Measurements from ENCODE around the gene FGF9.

Gene FGF9

DNA sequence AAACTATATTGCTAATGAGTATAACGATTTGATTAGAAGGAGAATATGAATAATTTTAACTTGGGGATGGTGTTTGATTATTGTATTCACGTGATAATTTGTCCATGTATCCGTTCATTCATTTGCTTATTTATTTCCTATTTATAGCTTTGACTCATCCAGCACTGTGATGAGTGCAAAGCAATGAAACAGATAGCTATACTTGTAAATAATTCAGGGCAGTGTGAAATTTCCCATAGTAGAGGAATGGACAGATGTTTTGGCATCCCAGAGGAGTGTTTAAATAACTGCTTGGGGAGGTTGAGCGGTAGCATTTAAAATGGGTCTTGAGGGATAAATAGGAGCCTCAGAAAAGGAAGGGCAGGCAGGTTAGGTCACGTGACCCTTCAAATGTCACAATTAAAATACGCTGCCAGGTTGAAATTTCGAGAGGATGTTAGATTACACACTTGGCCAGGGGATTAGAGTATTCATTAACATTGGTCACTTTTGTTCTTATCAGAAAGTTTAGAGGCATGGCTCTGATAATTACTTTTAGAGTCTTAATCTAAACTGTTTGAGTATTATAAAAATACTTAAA lies 14.7 kb downstream of the FGF9 start:
- H3K27ac ChIP-seq, result no peak overlapping the region
- TF ChIP-seq, protein P1, sequence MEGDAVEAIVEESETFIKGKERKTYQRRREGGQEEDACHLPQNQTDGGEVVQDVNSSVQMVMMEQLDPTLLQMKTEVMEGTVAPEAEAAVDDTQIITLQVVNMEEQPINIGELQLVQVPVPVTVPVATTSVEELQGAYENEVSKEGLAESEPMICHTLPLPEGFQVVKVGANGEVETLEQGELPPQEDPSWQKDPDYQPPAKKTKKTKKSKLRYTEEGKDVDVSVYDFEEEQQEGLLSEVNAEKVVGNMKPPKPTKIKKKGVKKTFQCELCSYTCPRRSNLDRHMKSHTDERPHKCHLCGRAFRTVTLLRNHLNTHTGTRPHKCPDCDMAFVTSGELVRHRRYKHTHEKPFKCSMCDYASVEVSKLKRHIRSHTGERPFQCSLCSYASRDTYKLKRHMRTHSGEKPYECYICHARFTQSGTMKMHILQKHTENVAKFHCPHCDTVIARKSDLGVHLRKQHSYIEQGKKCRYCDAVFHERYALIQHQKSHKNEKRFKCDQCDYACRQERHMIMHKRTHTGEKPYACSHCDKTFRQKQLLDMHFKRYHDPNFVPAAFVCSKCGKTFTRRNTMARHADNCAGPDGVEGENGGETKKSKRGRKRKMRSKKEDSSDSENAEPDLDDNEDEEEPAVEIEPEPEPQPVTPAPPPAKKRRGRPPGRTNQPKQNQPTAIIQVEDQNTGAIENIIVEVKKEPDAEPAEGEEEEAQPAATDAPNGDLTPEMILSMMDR (IDR thresholded peaks at IDR 0.05), result no peak

DNA sequence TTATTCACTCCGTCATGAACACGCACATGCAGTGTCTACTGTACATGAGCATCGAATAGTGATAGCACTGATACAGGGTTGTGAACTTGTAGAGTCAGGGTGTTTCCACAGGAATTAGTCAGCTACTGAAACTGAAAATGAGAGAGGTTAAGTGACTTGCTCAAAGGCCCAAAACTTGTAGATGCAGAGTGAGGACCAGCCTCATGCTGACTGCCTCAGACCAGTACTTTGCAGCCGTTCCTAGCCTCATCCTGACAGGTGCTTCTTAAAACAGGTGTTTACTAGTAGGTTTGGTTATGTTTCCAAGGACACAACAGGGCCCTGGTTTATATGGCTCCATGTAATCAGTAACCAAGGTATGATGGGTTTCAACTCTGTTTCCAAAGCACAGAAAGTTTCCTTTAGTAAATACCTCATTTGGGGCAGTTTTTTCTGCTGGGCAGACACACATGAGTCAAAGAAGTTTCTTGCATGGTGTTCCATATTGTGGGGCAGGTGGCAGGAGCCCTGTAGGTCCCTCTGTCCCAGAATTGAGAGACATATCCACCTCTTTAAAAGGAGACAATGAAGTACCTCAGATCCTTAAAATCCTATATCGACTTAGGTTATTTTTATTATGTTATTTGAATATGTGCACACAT lies 16.0 kb downstream of the FGF9 start:
- no peak overlapping the region for H3K27ac ChIP-seq
- no peak for TF ChIP-seq ZFX (IDR thresholded peaks at IDR 0.05; ENCODE audit: borderline replicate concordance)
- TF ChIP-seq, protein P1 (IDR thresholded peaks at IDR 0.05), result no peak

DNA sequence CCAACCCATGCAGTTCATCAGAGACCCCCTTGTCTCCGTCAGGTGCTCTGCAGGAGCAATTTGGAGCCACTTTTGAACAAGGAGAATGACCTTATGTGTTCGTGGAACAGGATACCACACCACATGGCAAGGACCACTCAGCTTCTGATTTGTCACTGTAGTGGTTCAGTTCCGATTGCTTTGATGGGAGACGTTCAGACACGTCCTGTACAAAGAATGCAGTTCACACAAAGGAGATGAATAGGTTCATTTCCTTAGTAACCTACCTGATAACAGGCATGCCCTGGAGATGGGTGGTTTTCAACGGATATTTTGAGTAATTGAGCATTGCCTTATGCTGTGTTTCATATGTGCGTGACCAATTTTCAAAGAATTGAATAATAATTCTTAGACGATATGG lies 17.2 kb downstream of the FGF9 start:
- TF ChIP-seq ZFX (IDR thresholded peaks at IDR 0.05; ENCODE audit: borderline replicate concordance), result no peak
- TF ChIP-seq, protein P1 (IDR thresholded peaks at IDR 0.05), result no peak
- H3K27ac ChIP-seq, result no peak overlapping the region

DNA sequence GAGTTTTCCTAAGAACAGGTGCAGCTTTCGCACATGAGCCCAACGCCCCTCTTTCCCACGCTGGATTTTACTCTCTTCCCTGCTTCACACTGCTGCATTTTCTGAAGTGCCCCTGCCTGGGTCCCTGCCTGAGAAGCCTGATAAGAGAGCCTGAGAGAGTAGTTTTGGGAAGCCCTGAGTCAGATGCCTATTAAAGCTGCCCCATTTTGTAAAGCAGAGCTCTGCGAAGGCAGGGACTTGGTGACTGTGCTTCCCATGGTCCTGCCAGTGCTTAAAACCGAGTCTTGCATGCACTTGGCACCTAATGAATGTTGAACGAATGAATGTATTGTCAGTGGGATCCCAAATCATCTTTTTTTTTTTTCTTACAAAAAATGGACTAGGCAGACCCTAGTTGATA lies 18.2 kb downstream of the FGF9 start:
- H3K27ac ChIP-seq, result no peak overlapping the region
- TF ChIP-seq, protein P1 (IDR thresholded peaks at IDR 0.05), result no peak
- TF ChIP-seq ZFX (IDR thresholded peaks at IDR 0.05; ENCODE audit: borderline replicate concordance), result no peak

DNA sequence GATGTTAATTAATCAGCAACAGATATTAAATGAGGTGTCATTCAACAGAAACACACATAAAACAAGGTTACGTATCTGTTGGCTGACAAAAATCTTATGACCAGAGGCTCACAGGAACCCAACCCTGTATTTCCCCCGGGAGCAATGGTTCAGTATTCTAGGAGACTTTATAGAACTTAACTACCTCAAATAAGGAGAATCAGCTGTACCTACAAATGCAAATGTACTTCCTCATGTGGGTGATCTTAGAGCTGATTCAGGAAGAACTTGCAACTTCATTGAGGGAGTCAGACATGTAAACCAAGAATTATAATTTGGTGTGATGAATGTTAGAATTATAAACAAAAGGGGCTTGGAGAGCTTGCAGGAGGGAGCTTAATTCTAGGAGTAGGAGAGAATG lies 20.1 kb downstream of the FGF9 start:
- TF ChIP-seq, protein P1 (IDR thresholded peaks at IDR 0.05), result no peak
- TF ChIP-seq ZFX (IDR thresholded peaks at IDR 0.05; ENCODE audit: borderline replicate concordance), result no peak
- H3K27ac ChIP-seq, result no peak overlapping the region

DNA sequence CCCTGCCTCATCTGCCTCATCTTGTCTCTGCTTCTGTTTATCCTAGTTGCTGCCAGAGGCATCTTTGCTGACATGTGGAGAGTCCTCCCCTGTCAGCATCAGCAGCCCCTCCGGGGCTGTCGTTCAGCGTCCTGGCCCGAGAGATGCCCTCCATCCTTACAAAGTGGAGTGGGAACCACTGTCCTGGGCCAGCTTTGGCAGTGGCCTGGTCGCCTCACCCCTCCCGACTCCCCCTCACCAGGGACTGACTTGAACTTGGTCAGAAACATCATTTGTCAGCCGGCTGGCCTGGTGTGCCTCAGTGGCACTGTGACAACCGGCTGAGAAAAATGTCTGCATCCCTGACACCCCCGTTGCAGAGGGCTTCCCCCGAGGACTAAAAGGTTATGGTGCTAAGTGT lies 20.6 kb downstream of the FGF9 start:
- TF ChIP-seq, protein P1 (IDR thresholded peaks at IDR 0.05), result no peak
- no peak for TF ChIP-seq ZFX (IDR thresholded peaks at IDR 0.05; ENCODE audit: borderline replicate concordance)

DNA sequence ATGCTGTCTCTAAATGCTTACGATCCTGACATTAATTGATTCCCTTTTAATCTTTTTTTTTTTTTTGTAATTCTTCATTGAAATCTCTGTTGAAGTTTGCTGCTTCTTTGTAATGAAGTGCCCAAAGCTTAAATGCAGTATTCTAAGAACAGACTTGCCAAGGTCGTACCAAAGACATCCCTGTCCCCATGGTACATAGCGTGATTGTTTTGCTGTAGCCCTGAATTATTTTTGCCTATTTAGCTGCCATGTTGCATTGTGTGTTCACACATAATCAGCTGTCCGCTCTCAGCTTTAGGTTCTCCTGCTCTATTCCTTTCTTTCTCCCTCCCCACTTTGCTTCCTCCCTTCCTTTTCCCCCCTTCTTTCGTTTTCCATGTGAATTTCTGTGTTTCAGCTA lies 21.1 kb downstream of the FGF9 start:
- no peak overlapping the region for H3K27ac ChIP-seq
- TF ChIP-seq ZFX (IDR thresholded peaks at IDR 0.05; ENCODE audit: borderline replicate concordance), result no peak
- TF ChIP-seq, protein P1 (IDR thresholded peaks at IDR 0.05), result no peak

More for the DNA sequence above, 20.6 kb downstream of the FGF9 start:
- no peak overlapping the region for H3K27ac ChIP-seq
